Smooth muscle cell (in vitro differentiated cells): ENCODE results near the gene GRN. TPM values are rescaled to one million over a fixed set of nuclear protein-coding genes. Genes with fewer than 3 reads are reported as not detected.

Experiments
- DNase-seq: peaks from one replicate; lab custom pipeline; 2025; ENCODE audit not compliant: unreplicated experiment; lab: John Stamatoyannopoulos, UW
- H2AFZ ChIP-seq: fragments of 200-600 bp; sonication (generic); 2 replicates; pipeline ENCODE4 v1.6.0; 2016; ENCODE audit warnings: antibody characterized with exemption, low read depth, mild to moderate bottlenecking
- H3F3A ChIP-seq: fragments of 200-600 bp; sonication (generic); 2 replicates; pipeline ENCODE4 v1.6.0; 2017; ENCODE audit warnings: antibody characterized with exemption, low read depth
- H3K27ac ChIP-seq: fragments of 200-600 bp; sonication (generic); 2 replicates; pipeline ENCODE4 v1.5.1; 2016; ENCODE audit warnings: low read depth, mild to moderate bottlenecking
- H3K27me3 ChIP-seq: fragments of 200-600 bp; sonication (generic); 2 replicates; pipeline ENCODE4 v1.6.1; 2016; ENCODE audit warnings: low read depth, mild to moderate bottlenecking
- H3K36me3 ChIP-seq: fragments of 200-600 bp; sonication (generic); 2 replicates; pipeline ENCODE4 v1.5.1; 2016; ENCODE audit warnings: low read depth
- H3K4me1 ChIP-seq: fragments of 200-600 bp; sonication (generic); 2 replicates; pipeline ENCODE4 v1.5.1; 2016; ENCODE audit warnings: low read depth
- H3K4me2 ChIP-seq: fragments of 200-600 bp; sonication (generic); 2 replicates; pipeline ENCODE4 v1.6.0; 2016; ENCODE audit warnings: mild to moderate bottlenecking
- H3K4me3 ChIP-seq: fragments of 200-600 bp; sonication (generic); 2 replicates; pipeline ENCODE4 v1.5.1; 2016; ENCODE audit warnings: mild to moderate bottlenecking
- H3K79me2 ChIP-seq: fragments of 200-600 bp; sonication (generic); 2 replicates; pipeline ENCODE4 v1.6.0; 2016; ENCODE audit warnings: low read depth, mild to moderate bottlenecking
- H3K9ac ChIP-seq: fragments of 200-600 bp; sonication (generic); 2 replicates; pipeline ENCODE4 v1.6.0; 2016; ENCODE audit warnings: low read depth
- H3K9me3 ChIP-seq: fragments of 200-600 bp; sonication (generic); replicated peaks from 2 replicates; pipeline ENCODE4 v1.5.1; 2016; ENCODE audit warnings: low read depth
- H4K20me1 ChIP-seq: fragments of 200-600 bp; sonication (generic); 2 replicates; pipeline ENCODE4 v1.6.0; 2016; ENCODE audit warnings: low read depth
- CTCF ChIP-seq: fragments of 200-600 bp; sonication (generic); IDR thresholded peaks from 2 replicates; pipeline ENCODE4 v1.5.1; 2017; ENCODE audit warnings: borderline replicate concordance, mild to moderate bottlenecking, antibody characterized with exemption; ENCODE audit not compliant: insufficient read depth, poor library complexity, severe bottlenecking
- WGBS: methylation state at CpG from one replicate; pipeline ENCODE4 v1.1.7; 2016; ENCODE audit warnings: low lambda C conversion rate; 5-methylcytosine and 5-hydroxymethylcytosine counted together
- polyA plus RNA-seq: library from polyadenylated mRNA; unstranded; fragments of >200 nt; fragmentation: Nextera tagmentation; extraction: Ambion mirVana; gene quantifications from 2 replicates; pipeline ENCODE4 v1.2.1, GENCODE V29; 2016
- total RNA-seq: library from RNA; depleted of rRNA; stranded (reverse); fragments of >200 nt; gene quantifications from 2 replicates; pipeline ENCODE4 v1.2.3, GENCODE V29; 2014

The GRN gene
- total and polyA plus RNA-seq, 2 experiments from 2014 or later: 125 to 338 TPM

- Histone ChIP-seq H3K79me2 (no peaks in the 10 kb centered on the region), H3K4me1 (no peaks in the 10 kb centered on the region), H3K36me3 (no peaks in the 10 kb centered on the region), H3K27ac (no peak overlapping the region), H3K27me3 (peaks cover 13% of the 10 kb centered on the region), H3F3A (no peaks in the 10 kb centered on the region), H3K4me3 (no peak overlapping the region), H3K9ac (no peak overlapping the region), H2AFZ (no peak overlapping the region), H4K20me1 (no peaks in the 10 kb centered on the region), H3K9me3 (no peaks in the 10 kb centered on the region), H3K4me2 (no peak overlapping the region)
- TF ChIP-seq CTCF: no peak
- WGBS: 79% methylated on average over 16 of the region's 16 CpGs
- no peak for DNase-seq
These were observed 38.8 kb downstream of the GRN start for GRCh38 chr17:44383861-44384260.

GRCh38 chr17:44384281-44384822, 39.2 kb downstream of the GRN start:
- no peak for TF ChIP-seq CTCF
- H3K27ac ChIP-seq: no peak overlapping the region
- no peaks in the 10 kb centered on the region for H3F3A ChIP-seq
- no peaks in the 10 kb centered on the region for H3K9me3 ChIP-seq
- no peak for DNase-seq
- no peak overlapping the region for H3K9ac ChIP-seq
- H3K4me2 ChIP-seq: peak overlapping the region; percentile 98
- no peaks in the 10 kb centered on the region for H3K79me2 ChIP-seq
- H4K20me1 ChIP-seq: no peaks in the 10 kb centered on the region
- H3K36me3 ChIP-seq: no peaks in the 10 kb centered on the region
- no peaks in the 10 kb centered on the region for H3K4me1 ChIP-seq
- H3K27me3 ChIP-seq: peaks cover 13% of the 10 kb centered on the region
- H3K4me3 ChIP-seq: peak overlapping the region; percentile 71
- peak overlapping the region; percentile 62 for H2AFZ ChIP-seq
- 26% methylated on average over 27 of the region's 29 CpGs for WGBS

- H3K4me3 ChIP-seq: peak overlapping the region; percentile 71
- H2AFZ ChIP-seq: peak overlapping the region; percentile 62
- peaks cover 13% of the 10 kb centered on the region for H3K27me3 ChIP-seq
- no peaks in the 10 kb centered on the region for H3K9me3 ChIP-seq
- no peaks in the 10 kb centered on the region for H3F3A ChIP-seq
- no peaks in the 10 kb centered on the region for H3K36me3 ChIP-seq
- no peaks in the 10 kb centered on the region for H3K79me2 ChIP-seq
- H3K4me2 ChIP-seq: peak overlapping the region; percentile 98
- no peak overlapping the region for H3K9ac ChIP-seq
- no peak for TF ChIP-seq CTCF
- H3K27ac ChIP-seq: no peak overlapping the region
- DNase-seq: no peak
- H4K20me1 ChIP-seq: no peaks in the 10 kb centered on the region
- H3K4me1 ChIP-seq: no peaks in the 10 kb centered on the region
- 4% methylated on average over 26 of the region's 26 CpGs for WGBS
These were observed 39.8 kb downstream of the GRN start for GRCh38 chr17:44384823-44385286.
